ENCODE measurements around the gene WNT3A.

- TF ChIP-seq CTCF (conservative IDR thresholded peaks at IDR 0.05; ENCODE audit: low read length) (no peak), EZH2phosphoT487 (IDR thresholded peaks at IDR 0.05; ENCODE audit: borderline replicate concordance) (no peak)
Observed at GRCh38 chr1:228020686-228021354, 14.0 kb downstream of the WNT3A start.

Data from Loucy (cell line).